Endothelial cell of umbilical vein (primary cell): Measurements from ENCODE around the gene TMEM108. TPM values are rescaled to one million over a fixed set of nuclear protein-coding genes. Genes with fewer than 3 reads are reported as not detected.

Experiments used
- BruUV-seq: library from RNA; stranded (reverse); fragments of 400-500 nt; replicated peaks from 2 replicates; lab custom pipeline; 2021; lab: Mats Ljungman, UMichigan
- CTCF ChIA-PET: fragments of 300-600, 350-600 bp; sonication (Branson Sonifier 250); formaldehyde crosslinking; loops from one replicate; lab custom pipeline; 2021; ENCODE audit warnings: antibody characterized with exemption, inconsistent platforms; lab: Charles Lee
- POLR2A ChIA-PET: fragments of 300-600, 350-600 bp; sonication (Branson Sonifier 250); formaldehyde crosslinking; loops from one replicate; lab custom pipeline; 2021; ENCODE audit warnings: antibody characterized with exemption, inconsistent platforms; lab: Charles Lee
- DNase-seq: peaks from one replicate; pipeline ENCODE4 v3.0.0-alpha.2; 2011; ENCODE audit warnings: low read depth, low spot score
- FAIRE-seq: peaks from 2 replicates; lab custom pipeline; 2011; peaks lifted over from hg19 to GRCh38; lab: Jason Lieb, UNC
- H2AFZ ChIP-seq: 2 replicates; pipeline ENCODE4 v1.6.0; 2012; ENCODE audit warnings: low read depth, low read length, control low read depth, inconsistent platforms
- H3K27ac ChIP-seq: 2 replicates; pipeline ENCODE4 v1.5.1; 2011; ENCODE audit warnings: low read depth, mild to moderate bottlenecking, control low read depth, low read length, moderate library complexity; ENCODE audit not compliant: insufficient read depth
- H3K27me3 ChIP-seq, 2 experiments: 2 replicates each; pipeline versions ENCODE4 v1.6.0 to v1.6.1; 2011; ENCODE audit warnings: low read length in 2 of 2, mixed read lengths in 1 of 2; ENCODE audit not compliant: control insufficient read depth in 2 of 2, insufficient read depth in 2 of 2
- H3K36me3 ChIP-seq, 2 experiments: 2 replicates in 1 of 2; 3 replicates in 1 of 2; pipeline ENCODE4 v1.5.1; 2011; ENCODE audit warnings: low read length in 2 of 2, mild to moderate bottlenecking in 1 of 2, moderate library complexity in 1 of 2; ENCODE audit not compliant: control insufficient read depth in 2 of 2, insufficient read depth in 2 of 2; ENCODE audit errors: extremely low read depth in 1 of 2
- H3K4me1 ChIP-seq: 3 replicates; pipeline ENCODE4 v1.5.1; 2011; ENCODE audit warnings: mild to moderate bottlenecking, low read length; ENCODE audit not compliant: control insufficient read depth, insufficient read depth; ENCODE audit errors: extremely low read depth
- H3K4me2 ChIP-seq: 2 replicates; pipeline ENCODE4 v1.6.1; 2011; ENCODE audit warnings: low read length, control low read depth, mixed read lengths; ENCODE audit not compliant: insufficient read depth
- H3K4me3 ChIP-seq, 3 experiments: fragments of 200-600 bp in 1 of 3; sonication (generic), shearing (Covaris generic) in 1 of 3; replicated peaks in 1 of 3; 2 replicates each; pipeline ENCODE4 v1.5.1; 2011 to 2016; ENCODE audit warnings: control low read depth in 3 of 3, low read length in 3 of 3, mild to moderate bottlenecking in 2 of 3, inconsistent platforms in 1 of 3, low read depth in 1 of 3, moderate library complexity in 1 of 3; ENCODE audit not compliant: insufficient read depth in 1 of 3
- H3K79me2 ChIP-seq: 2 replicates; pipeline ENCODE4 v1.6.0; 2012; ENCODE audit warnings: low read length, inconsistent platforms; ENCODE audit not compliant: control insufficient read depth, insufficient read depth
- H3K9ac ChIP-seq: replicated peaks from 2 replicates; pipeline ENCODE3; 2011; ENCODE audit warnings: low read length, control low read depth; ENCODE audit not compliant: insufficient read depth; ENCODE audit errors: extremely low read depth
- H3K9me1 ChIP-seq: replicated peaks from 3 replicates; pipeline ENCODE4 v1.6.0; 2011; ENCODE audit warnings: mild to moderate bottlenecking, low read length; ENCODE audit not compliant: control insufficient read depth, insufficient read depth; ENCODE audit errors: extremely low read depth
- H3K9me3 ChIP-seq: replicated peaks from 2 replicates; pipeline ENCODE4 v1.5.1; 2012; ENCODE audit warnings: low read length, inconsistent platforms; ENCODE audit not compliant: control insufficient read depth, insufficient read depth
- H4K20me1 ChIP-seq: replicated peaks from 2 replicates; pipeline ENCODE3; 2011; ENCODE audit warnings: mild to moderate bottlenecking, low read length; ENCODE audit not compliant: control insufficient read depth, insufficient read depth; ENCODE audit errors: extremely low read depth
- EZH2 ChIP-seq: IDR thresholded peaks from 2 replicates; pipeline ENCODE4 v1.6.1; 2012; ENCODE audit warnings: borderline replicate concordance, low read depth, mild to moderate bottlenecking, moderate library complexity, low read length, inconsistent platforms; ENCODE audit not compliant: severe bottlenecking
- FOS ChIP-seq: IDR thresholded peaks from 2 replicates; pipeline ENCODE4 v1.6.1; 2011; ENCODE audit warnings: mild to moderate bottlenecking, low read length, moderate library complexity, borderline replicate concordance; ENCODE audit not compliant: insufficient read depth
- GATA2 ChIP-seq: IDR thresholded peaks from 2 replicates; pipeline ENCODE4 v1.7.0; 2011; ENCODE audit warnings: low read depth, mild to moderate bottlenecking, moderate library complexity, mixed read lengths, low read length; ENCODE audit not compliant: insufficient read length, insufficient read depth
- JUN ChIP-seq: IDR thresholded peaks from 2 replicates; pipeline ENCODE4 v1.6.1; 2011; ENCODE audit warnings: borderline replicate concordance, low read depth; ENCODE audit not compliant: insufficient read length, insufficient read depth
- MYC ChIP-seq: IDR thresholded peaks from one replicate; pipeline ENCODE4 v1.6.1; 2011; ENCODE audit warnings: mild to moderate bottlenecking, low read depth, low read length
- POLR2A ChIP-seq: IDR thresholded peaks from 2 replicates; pipeline ENCODE4 v1.6.1; 2012; ENCODE audit warnings: low read depth, mild to moderate bottlenecking, control low read depth, low read length
- POLR2AphosphoS5 ChIP-seq: IDR thresholded peaks from 2 replicates; pipeline ENCODE4 v1.6.1; 2012; ENCODE audit warnings: low read depth, mild to moderate bottlenecking, control low read depth, low read length, moderate library complexity; ENCODE audit not compliant: insufficient read depth
- dilution Hi-C: fragments of 300-500 bp; cut with MboI; formaldehyde crosslinking; loops from one replicate; pipeline ENCODE4 v1.15.0; 2019; ENCODE audit warnings: low sequenced_read_pairs; ENCODE audit not compliant: extremely low pct_ligation_motif_present
- intact Hi-C: fragments of 100-400 bp; cut with micrococcal nuclease; formaldehyde crosslinking; loops from one replicate; pipeline ENCODE4 v1.10.0; 2022
- polyA plus RNA-seq, 4 experiments: library from polyadenylated mRNA; depleted of rRNA in 3 of 4; stranded (reverse) in 3 of 4; unstranded in 1 of 4; fragments of >200 nt; gene quantifications; 2 replicates each; pipeline versions ENCODE4 v1.2.1 to v1.2.3, GENCODE V29; 2011 to 2012; ENCODE audit warnings: missing spikeins in 1 of 4
- total RNA-seq: library from RNA; stranded (reverse); gene quantifications from 2 replicates; pipeline ENCODE4 v1.2.3, GENCODE V29; 2021
- TF ChIP-seq, protein P1 (sequence below): IDR thresholded peaks from 2 replicates; pipeline ENCODE4 v1.6.1; 2011; ENCODE audit not compliant: insufficient read depth, insufficient read length
- TF ChIP-seq, protein P2 (sequence below), 2 donors: IDR thresholded peaks; 1 replicate in 1 of 2; 2 replicates in 1 of 2; pipeline ENCODE4 v1.5.1; 2011; ENCODE audit warnings: low read length in 2 of 2, mild to moderate bottlenecking in 2 of 2, moderate library complexity in 2 of 2, control low read depth in 1 of 2, inconsistent platforms in 1 of 2, low read depth in 1 of 2; ENCODE audit not compliant: insufficient read depth in 1 of 2; ENCODE audit errors: extremely low read depth in 1 of 2

TMEM108 gene
- total and polyA plus RNA-seq, 2 donors (not counting 3 experiments of a cell fraction or from before 2014, with no cell fraction given), result 0.40 to 1.1 TPM

DNA sequence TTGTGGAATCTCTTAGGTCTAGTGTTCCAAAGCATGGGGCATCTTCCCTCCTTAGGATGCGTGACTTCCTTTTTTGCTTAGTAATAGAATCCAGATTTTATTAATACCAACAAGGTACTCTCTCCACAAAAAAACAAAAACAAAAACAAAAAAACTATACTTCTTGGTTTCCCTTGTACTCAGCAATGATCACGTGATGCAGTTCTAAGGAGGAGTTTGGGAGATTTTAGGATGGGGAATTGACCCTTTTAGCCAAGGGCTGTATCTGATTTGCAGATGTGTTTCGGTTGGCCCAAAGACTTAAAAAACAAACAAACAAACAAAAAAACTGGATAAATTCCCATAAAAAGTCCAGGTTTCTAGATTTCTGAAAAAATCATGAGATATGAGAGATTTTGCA, 12.6 kb upstream of the TMEM108 start:
- H3K36me3 ChIP-seq, result no peaks in the 10 kb centered on the region
- POLR2A ChIA-PET, result interaction anchor here (0.6 kb wide), 1 partner anchor 337 kb away, joined by 3 read pairs; no protein-coding TSS in a partner anchor
- no TSS peak for BruUV-seq

More for the DNA sequence above, 12.6 kb upstream of the TMEM108 start:
- H3K9me1 ChIP-seq, result no peaks in the 10 kb centered on the region
- peaks cover 2 to 8% of the 10 kb centered on the region in 2 experiments for H3K27me3 ChIP-seq
- TF ChIP-seq JUN (no peak), FOS (no peak), GATA2 (no peak), POLR2AphosphoS5 (no peak), POLR2A (no peak), MYC (no peak), EZH2 (no peak)
- TF ChIP-seq, protein P1, sequence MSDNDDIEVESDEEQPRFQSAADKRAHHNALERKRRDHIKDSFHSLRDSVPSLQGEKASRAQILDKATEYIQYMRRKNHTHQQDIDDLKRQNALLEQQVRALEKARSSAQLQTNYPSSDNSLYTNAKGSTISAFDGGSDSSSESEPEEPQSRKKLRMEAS, result no peak
- TF ChIP-seq, protein P2, sequence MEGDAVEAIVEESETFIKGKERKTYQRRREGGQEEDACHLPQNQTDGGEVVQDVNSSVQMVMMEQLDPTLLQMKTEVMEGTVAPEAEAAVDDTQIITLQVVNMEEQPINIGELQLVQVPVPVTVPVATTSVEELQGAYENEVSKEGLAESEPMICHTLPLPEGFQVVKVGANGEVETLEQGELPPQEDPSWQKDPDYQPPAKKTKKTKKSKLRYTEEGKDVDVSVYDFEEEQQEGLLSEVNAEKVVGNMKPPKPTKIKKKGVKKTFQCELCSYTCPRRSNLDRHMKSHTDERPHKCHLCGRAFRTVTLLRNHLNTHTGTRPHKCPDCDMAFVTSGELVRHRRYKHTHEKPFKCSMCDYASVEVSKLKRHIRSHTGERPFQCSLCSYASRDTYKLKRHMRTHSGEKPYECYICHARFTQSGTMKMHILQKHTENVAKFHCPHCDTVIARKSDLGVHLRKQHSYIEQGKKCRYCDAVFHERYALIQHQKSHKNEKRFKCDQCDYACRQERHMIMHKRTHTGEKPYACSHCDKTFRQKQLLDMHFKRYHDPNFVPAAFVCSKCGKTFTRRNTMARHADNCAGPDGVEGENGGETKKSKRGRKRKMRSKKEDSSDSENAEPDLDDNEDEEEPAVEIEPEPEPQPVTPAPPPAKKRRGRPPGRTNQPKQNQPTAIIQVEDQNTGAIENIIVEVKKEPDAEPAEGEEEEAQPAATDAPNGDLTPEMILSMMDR (IDR thresholded peaks at IDR 0.05; ENCODE audit: extremely low read depth in 1 of 2, insufficient read depth in 1 of 2, low read depth in 1 of 2, low read length in 2 of 2), result no peak
- dilution Hi-C loops (no loop called here), intact Hi-C loops (no loop called here)
- H3K4me1 ChIP-seq, result no peaks in the 10 kb centered on the region
- no peak overlapping the region for H3K27ac ChIP-seq
- H3K4me3 ChIP-seq, result no peak overlapping the region
- DNase-seq, result no peak
- CTCF ChIA-PET, result interaction anchor here (2.0 kb wide), 1 partner anchor 16 kb away, joined by 7 read pairs; no protein-coding TSS in a partner anchor
- H2AFZ ChIP-seq, result no peak overlapping the region
- no peaks in the 10 kb centered on the region for H4K20me1 ChIP-seq
- H3K9me3 ChIP-seq, result no peaks in the 10 kb centered on the region
- no peak overlapping the region for H3K9ac ChIP-seq
- H3K79me2 ChIP-seq, result no peaks in the 10 kb centered on the region
- no peak overlapping the region for H3K4me2 ChIP-seq
- FAIRE-seq, result no peak
